Loucy (cell line): ENCODE results near the gene KLHDC3.

ENCODE experiments used
- H2AFZ ChIP-seq: fragments of 200-600 bp; sonication (generic); 2 replicates; pipeline ENCODE4 v1.6.0; 2016; ENCODE audit warnings: antibody characterized with exemption, mild to moderate bottlenecking, low read length, moderate library complexity
- H3F3A ChIP-seq: fragments of 200-600 bp; 2 replicates; pipeline ENCODE4 v1.6.0; 2016; ENCODE audit warnings: antibody characterized with exemption, low read depth, mild to moderate bottlenecking
- H3K27me3 ChIP-seq: fragments of 200-600 bp; sonication (generic); 2 replicates; pipeline ENCODE4 v1.6.1; 2014; ENCODE audit warnings: low read length, mild to moderate bottlenecking; ENCODE audit not compliant: insufficient read depth, poor library complexity, severe bottlenecking
- H3K36me3 ChIP-seq: fragments of 200-600 bp; sonication (generic); 2 replicates; pipeline ENCODE4 v1.6.1; 2016; ENCODE audit warnings: low read length; ENCODE audit not compliant: insufficient read depth
- H3K4me1 ChIP-seq: fragments of 200-600 bp; sonication (generic); 2 replicates; pipeline ENCODE4 v1.5.1; 2014; ENCODE audit warnings: low read length, mild to moderate bottlenecking; ENCODE audit not compliant: insufficient read depth, poor library complexity, severe bottlenecking
- H3K4me2 ChIP-seq: fragments of 200-600 bp; sonication (generic); 2 replicates; pipeline ENCODE4 v1.6.0; 2014; ENCODE audit warnings: antibody characterized with exemption, low read length, low read depth, mild to moderate bottlenecking; ENCODE audit not compliant: poor library complexity, severe bottlenecking
- H3K4me3 ChIP-seq: fragments of 200-600 bp; sonication (generic); 2 replicates; pipeline ENCODE4 v1.5.1; 2014; ENCODE audit warnings: low read length, mild to moderate bottlenecking, mixed read lengths; ENCODE audit not compliant: poor library complexity, severe bottlenecking
- H3K79me2 ChIP-seq: fragments of 200-600 bp; sonication (generic); 2 replicates; pipeline ENCODE4 v1.6.1; 2014; ENCODE audit warnings: low read length; ENCODE audit not compliant: insufficient read depth
- H3K9ac ChIP-seq: fragments of 200-600 bp; sonication (generic); 2 replicates; pipeline ENCODE4 v1.6.0; 2014; ENCODE audit warnings: mild to moderate bottlenecking, low read depth, low read length, moderate library complexity; ENCODE audit not compliant: poor library complexity, severe bottlenecking
- H3K9me2 ChIP-seq: fragments of 200-600 bp; sonication (generic); replicated peaks from 2 replicates; pipeline ENCODE4 v1.6.1; 2016; ENCODE audit warnings: low read depth, low read length, mixed read lengths
- H3K9me3 ChIP-seq: fragments of 200-600 bp; sonication (generic); 2 replicates; pipeline ENCODE4 v1.6.1; 2014; ENCODE audit warnings: mild to moderate bottlenecking, antibody characterized with exemption, low read length, low read depth; ENCODE audit not compliant: insufficient read depth
- H4K20me1 ChIP-seq: fragments of 200-600 bp; sonication (generic); 2 replicates; pipeline ENCODE4 v1.6.0; 2014; ENCODE audit warnings: antibody characterized with exemption, low read length, mild to moderate bottlenecking; ENCODE audit not compliant: insufficient read depth, poor library complexity, severe bottlenecking
- EZH2phosphoT487 ChIP-seq: fragments of 200-600 bp; IDR thresholded peaks from 2 replicates; pipeline ENCODE4 v1.6.1; 2018; ENCODE audit warnings: antibody characterized with exemption, mild to moderate bottlenecking, moderate library complexity, borderline replicate concordance
- TF ChIP-seq, protein P1 (sequence below): fragments of 200-600 bp; sonication (generic); conservative IDR thresholded peaks from 2 replicates; pipeline ENCODE4 v1.5.1; 2014; ENCODE audit warnings: mild to moderate bottlenecking, antibody characterized with exemption, low read length

KLHDC3 gene

DNA sequence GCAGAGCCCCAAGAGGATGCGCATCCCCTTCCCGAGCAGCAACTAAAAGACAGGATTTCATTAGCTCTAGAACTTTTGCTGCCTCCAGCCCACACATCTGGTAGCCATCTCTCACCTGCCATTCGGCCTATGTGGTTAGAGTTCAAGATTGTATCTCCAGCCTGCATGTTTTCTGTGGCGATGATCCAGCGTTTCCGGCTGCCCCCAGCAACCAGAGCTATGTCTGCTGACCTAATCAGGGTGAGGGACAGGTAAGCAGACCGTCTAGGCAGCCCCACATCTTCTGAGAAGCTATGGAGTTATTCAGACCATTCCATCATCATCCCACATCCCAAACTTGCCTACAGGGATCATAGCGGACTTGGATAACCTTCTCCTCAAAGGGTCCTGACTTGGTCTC is 41.9 kb downstream of the KLHDC3 start:
- Histone ChIP-seq H3K36me3 (no peaks in the 10 kb centered on the region), H3K79me2 (peaks cover 59% of the 10 kb centered on the region), H3K4me3 (no peak overlapping the region), H3K4me2 (no peak overlapping the region), H3K9me3 (no peaks in the 10 kb centered on the region), H3K9ac (no peak overlapping the region), H4K20me1 (no peaks in the 10 kb centered on the region), H3K4me1 (peaks cover 49% of the 10 kb centered on the region), H3K27me3 (no peaks in the 10 kb centered on the region), H3K9me2 (no peaks in the 10 kb centered on the region), H3F3A (no peaks in the 10 kb centered on the region), H2AFZ (no peak overlapping the region)
- no peak for TF ChIP-seq EZH2phosphoT487
- TF ChIP-seq, protein P1, sequence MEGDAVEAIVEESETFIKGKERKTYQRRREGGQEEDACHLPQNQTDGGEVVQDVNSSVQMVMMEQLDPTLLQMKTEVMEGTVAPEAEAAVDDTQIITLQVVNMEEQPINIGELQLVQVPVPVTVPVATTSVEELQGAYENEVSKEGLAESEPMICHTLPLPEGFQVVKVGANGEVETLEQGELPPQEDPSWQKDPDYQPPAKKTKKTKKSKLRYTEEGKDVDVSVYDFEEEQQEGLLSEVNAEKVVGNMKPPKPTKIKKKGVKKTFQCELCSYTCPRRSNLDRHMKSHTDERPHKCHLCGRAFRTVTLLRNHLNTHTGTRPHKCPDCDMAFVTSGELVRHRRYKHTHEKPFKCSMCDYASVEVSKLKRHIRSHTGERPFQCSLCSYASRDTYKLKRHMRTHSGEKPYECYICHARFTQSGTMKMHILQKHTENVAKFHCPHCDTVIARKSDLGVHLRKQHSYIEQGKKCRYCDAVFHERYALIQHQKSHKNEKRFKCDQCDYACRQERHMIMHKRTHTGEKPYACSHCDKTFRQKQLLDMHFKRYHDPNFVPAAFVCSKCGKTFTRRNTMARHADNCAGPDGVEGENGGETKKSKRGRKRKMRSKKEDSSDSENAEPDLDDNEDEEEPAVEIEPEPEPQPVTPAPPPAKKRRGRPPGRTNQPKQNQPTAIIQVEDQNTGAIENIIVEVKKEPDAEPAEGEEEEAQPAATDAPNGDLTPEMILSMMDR: no peak

DNA sequence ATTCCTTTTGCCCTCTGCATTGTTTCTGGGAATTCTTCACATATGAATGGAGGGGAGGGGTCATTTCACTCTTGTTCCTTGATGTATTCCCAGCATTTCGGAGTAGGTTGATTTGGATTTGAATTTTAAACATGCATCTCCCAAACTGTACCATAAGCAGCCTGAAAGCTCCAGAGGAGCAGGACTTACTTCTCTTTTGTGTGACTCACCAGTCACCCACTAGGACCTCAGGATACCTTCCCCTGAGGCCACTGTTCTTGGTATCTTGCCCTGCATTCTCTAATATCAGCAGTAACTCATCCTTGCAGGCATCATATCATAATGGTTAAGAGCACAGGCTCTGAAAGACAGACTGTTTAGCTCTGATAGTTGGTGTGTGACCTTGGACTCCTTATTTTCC is 44.5 kb downstream of the KLHDC3 start:
- peaks cover 26% of the 10 kb centered on the region for H3K4me1 ChIP-seq
- no peak overlapping the region; the same call in 1 of the 2 replicates for H2AFZ ChIP-seq
- no peaks in the 10 kb centered on the region for H3K9me3 ChIP-seq
- peaks cover 38% of the 10 kb centered on the region for H3K79me2 ChIP-seq
- H3K4me2 ChIP-seq: peak overlapping the region; percentile 96
- TF ChIP-seq, protein P1: no peak
- no peak for TF ChIP-seq EZH2phosphoT487
- no peaks in the 10 kb centered on the region for H3F3A ChIP-seq
- H3K9me2 ChIP-seq: no peaks in the 10 kb centered on the region
- no peaks in the 10 kb centered on the region for H4K20me1 ChIP-seq
- H3K9ac ChIP-seq: peak overlapping the region; percentile 86
- H3K4me3 ChIP-seq: peak overlapping the region; percentile 83
- H3K27me3 ChIP-seq: no peaks in the 10 kb centered on the region
- no peaks in the 10 kb centered on the region for H3K36me3 ChIP-seq

DNA sequence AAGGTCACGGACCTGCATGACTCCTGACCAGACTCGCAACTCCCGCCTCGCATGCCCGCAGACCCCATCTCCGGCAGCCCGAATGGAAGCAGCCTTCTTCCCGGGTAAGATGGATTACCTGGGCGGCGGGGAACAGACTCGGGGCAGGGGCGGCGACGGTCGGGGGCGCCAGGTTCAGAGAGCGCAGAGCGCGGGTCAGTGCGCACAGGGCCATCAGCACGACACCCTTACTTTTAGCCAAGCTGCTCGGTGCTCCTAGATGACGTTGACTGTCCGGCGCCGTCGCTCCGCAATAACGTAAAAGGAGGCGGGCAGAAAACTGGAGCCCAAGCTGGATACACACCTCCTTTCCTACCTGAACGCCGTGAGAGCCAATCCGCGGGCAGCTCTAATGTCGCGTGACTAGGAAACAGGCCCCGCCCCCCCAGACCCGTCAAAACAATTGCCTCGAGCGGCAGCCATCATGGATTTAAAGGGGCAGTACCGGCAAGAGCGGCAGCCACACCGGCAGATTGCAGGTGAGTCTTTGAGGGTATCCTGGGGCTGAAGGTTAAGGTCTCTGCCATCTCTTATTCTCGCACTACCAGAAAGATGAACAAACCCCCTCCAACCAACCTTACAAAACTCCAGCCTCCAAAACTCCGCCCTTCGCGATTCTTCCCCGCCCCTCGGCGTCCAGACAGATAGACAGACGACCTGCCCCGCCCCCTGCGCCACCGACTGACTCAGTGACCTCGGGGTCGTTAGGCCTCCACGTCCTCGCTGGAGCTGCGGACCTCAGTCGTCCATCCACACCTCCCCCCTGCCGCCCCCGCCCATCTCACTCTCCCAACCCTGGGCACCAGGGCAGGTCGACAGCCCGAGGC is 45.4 kb downstream of the KLHDC3 start, which contains the start of the genes KLC4 and MRPL2:
KLC4 (plus strand) TSS at position 464 of the 866 bp plus-strand sequence. CDS start 1,705 bp downstream, outside the sequence.
MRPL2 (minus strand) TSS at position 267 of the 866 bp plus-strand sequence; CDS start at position 214, 53 bp downstream.
- H3F3A ChIP-seq: no peaks in the 10 kb centered on the region
- H3K79me2 ChIP-seq: peaks cover 32% of the 10 kb centered on the region
- H3K9ac ChIP-seq: peak within 1 kb of the TSS; percentile 86
- H3K9me2 ChIP-seq: no peaks in the 10 kb centered on the region
- H2AFZ ChIP-seq: peak within 1 kb of the TSS; percentile 98
- no peaks in the 10 kb centered on the region for H3K9me3 ChIP-seq
- H3K4me2 ChIP-seq: peak within 1 kb of the TSS; percentile 98
- TF ChIP-seq, protein P1: no peak
- no peak for TF ChIP-seq EZH2phosphoT487
- H3K4me3 ChIP-seq: peak within 1 kb of the TSS; percentile 83
- no peaks in the 10 kb centered on the region for H3K36me3 ChIP-seq
- no peaks in the 10 kb centered on the region for H4K20me1 ChIP-seq
- H3K4me1 ChIP-seq: peaks cover 20% of the 10 kb centered on the region
- no peaks in the 10 kb centered on the region for H3K27me3 ChIP-seq
